Liver (tissue), 3 donors: Measurements from ENCODE around the gene SLC9A1.

Experiments
- CTCF ChIP-seq: fragments of 150-350 bp; IDR thresholded peaks from 2 replicates; pipeline ENCODE4 v1.5.1; 2017; ENCODE audit warnings: improper control_type of control experiment, low read depth, low read length; ENCODE audit not compliant: missing input control
- RAD21 ChIP-seq, 2 donors: IDR thresholded peaks; 2 replicates each; pipeline ENCODE4 v1.6.1; 2016; ENCODE audit warnings: antibody characterized with exemption in 2 of 2, mild to moderate bottlenecking in 2 of 2
- REST ChIP-seq: IDR thresholded peaks from 2 replicates; pipeline ENCODE4 v1.6.1; 2016; ENCODE audit warnings: antibody characterized with exemption, mild to moderate bottlenecking
- RXRA ChIP-seq, 2 donors: IDR thresholded peaks; 2 replicates each; pipeline ENCODE4 v1.6.1; 2017 to 2018; ENCODE audit warnings: antibody characterized with exemption in 2 of 2, mild to moderate bottlenecking in 1 of 2
- YY1 ChIP-seq: IDR thresholded peaks from 2 replicates; pipeline ENCODE4 v1.6.1; 2016; ENCODE audit warnings: antibody characterized with exemption, mild to moderate bottlenecking
- TF ChIP-seq, protein P1 (sequence below): IDR thresholded peaks from 2 replicates; pipeline ENCODE4 v1.6.1; 2016; ENCODE audit warnings: antibody characterized with exemption
- TF ChIP-seq, protein P2 (sequence below): IDR thresholded peaks from 2 replicates; pipeline ENCODE4 v1.6.1; 2016; ENCODE audit warnings: antibody characterized with exemption
- donor health status: healthy.
- donor health status: healthy.

DNA sequence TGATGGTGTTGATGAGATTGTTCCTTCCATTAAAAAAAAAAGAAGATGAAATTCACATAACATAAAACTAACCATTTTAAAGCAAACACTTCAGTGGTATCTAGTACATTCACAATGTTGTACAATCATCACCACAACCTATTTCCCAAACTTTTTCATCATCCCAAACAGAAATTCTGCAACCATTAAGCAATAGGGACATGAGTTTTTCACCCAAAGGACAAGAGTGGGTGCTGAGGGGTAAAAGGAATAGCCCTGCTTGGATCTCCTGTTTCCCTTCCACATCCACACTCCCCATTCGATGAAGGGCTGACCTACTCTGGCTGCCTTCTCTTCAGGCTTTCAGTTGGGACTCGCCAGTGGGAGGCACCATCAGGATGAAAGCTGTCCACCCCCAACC lies 59.3 kb downstream of the SLC9A1 start:
- TF ChIP-seq RAD21 (IDR thresholded peaks at IDR 0.05) (no peak), CTCF (no peak), REST (no peak), YY1 (no peak), RXRA (IDR thresholded peaks at IDR 0.05) (no peak)
- TF ChIP-seq, protein P1, sequence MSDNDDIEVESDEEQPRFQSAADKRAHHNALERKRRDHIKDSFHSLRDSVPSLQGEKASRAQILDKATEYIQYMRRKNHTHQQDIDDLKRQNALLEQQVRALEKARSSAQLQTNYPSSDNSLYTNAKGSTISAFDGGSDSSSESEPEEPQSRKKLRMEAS = no peak
- TF ChIP-seq, protein P2, sequence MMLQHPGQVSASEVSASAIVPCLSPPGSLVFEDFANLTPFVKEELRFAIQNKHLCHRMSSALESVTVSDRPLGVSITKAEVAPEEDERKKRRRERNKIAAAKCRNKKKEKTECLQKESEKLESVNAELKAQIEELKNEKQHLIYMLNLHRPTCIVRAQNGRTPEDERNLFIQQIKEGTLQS = no peak
